SK-N-MC (cell line): ENCODE results near the gene KCND2.

Experiments used
- DNase-seq: peaks from one replicate; pipeline ENCODE4 v3.0.0-alpha.2; 2011; ENCODE audit warnings: low read depth, low spot score
- H3K27ac ChIP-seq: fragments of 200-600 bp; sonication (generic); 2 replicates; pipeline ENCODE4 v1.5.1; 2016; ENCODE audit warnings: mixed run types
- H3K36me3 ChIP-seq: fragments of 200-600 bp; sonication (generic); 2 replicates; pipeline ENCODE4 v1.6.1; 2017; ENCODE audit warnings: antibody characterized with exemption, low read length, mixed read lengths; ENCODE audit not compliant: insufficient read depth
- H3K4me3 ChIP-seq: fragments of 200-600 bp; sonication (generic); 2 replicates; pipeline ENCODE4 v1.5.1; 2016
- H3K9ac ChIP-seq: fragments of 200-600 bp; sonication (generic); 2 replicates; pipeline ENCODE4 v1.8.0; 2017; ENCODE audit warnings: mixed run types, mixed read lengths; ENCODE audit not compliant: insufficient read length
- H3K9me3 ChIP-seq: fragments of 200-600 bp; sonication (generic); 2 replicates; pipeline ENCODE4 v1.6.1; 2017; ENCODE audit warnings: low read depth, mild to moderate bottlenecking, antibody characterized with exemption, low read length, moderate library complexity, mixed read lengths
- EZH2 ChIP-seq: fragments of 200-600 bp; sonication (generic); IDR thresholded peaks from one replicate; pipeline ENCODE4 v1.6.1; 2017; ENCODE audit warnings: antibody characterized with exemption
- FOXP2 ChIP-seq: optimal IDR thresholded peaks from 2 replicates; pipeline ENCODE3; 2011; ENCODE audit warnings: mild to moderate bottlenecking, moderate library complexity; ENCODE audit not compliant: insufficient read depth; ENCODE audit errors: extremely low read length, control extremely low read depth
- POLR2AphosphoS5 ChIP-seq: IDR thresholded peaks from 2 replicates; pipeline ENCODE4 v1.6.1; 2012; ENCODE audit warnings: mild to moderate bottlenecking, low read depth, low read length, borderline replicate concordance

KCND2 gene

DNA sequence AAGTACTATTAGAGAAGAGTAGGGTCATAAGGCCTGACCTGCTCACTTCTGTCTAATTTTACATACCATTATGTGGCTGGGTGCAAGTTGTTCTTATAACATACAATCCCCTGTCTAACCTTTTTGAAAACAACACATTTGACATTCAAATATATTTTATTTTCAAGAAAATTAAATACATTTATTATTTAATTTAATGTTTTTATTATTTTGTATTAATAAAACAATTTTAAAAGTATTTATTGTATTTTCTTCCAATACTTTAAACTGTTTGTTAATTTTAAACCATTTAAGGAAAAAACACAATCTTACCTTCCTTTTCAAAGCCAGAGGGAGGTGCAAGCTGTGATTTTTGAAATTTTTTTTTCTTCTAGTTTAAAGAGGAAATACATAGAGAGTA is 232.8 kb downstream of the KCND2 start:
- Histone ChIP-seq H3K9me3 (no peaks in the 10 kb centered on the region), H3K9ac (no peak overlapping the region), H3K4me3 (no peak overlapping the region), H3K36me3 (no peaks in the 10 kb centered on the region), H3K27ac (no peak overlapping the region)
- TF ChIP-seq POLR2AphosphoS5 (no peak), FOXP2 (no peak)
- DNase-seq, result no peak

DNA sequence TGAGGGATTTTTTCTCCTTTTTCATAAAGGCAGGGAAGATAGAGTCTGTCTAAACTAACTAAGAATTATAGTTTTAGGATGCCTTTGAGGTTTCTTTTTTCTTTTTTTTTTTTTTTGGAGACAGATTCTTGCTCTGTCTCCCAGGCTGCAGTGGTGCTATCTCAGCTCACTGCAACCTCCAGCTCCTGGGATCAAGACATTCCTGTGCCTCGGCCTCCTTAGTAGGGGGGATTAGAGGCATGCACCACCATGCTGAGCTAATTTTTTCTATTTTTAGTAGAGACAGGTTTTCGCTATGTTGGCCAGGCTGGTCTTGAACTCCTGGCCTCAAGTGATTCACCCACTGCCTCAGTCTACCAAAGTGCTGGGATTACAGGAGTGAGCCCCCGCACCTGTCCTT is 239.7 kb downstream of the KCND2 start:
- Histone ChIP-seq H3K9me3 (no peaks in the 10 kb centered on the region), H3K36me3 (no peaks in the 10 kb centered on the region), H3K9ac (no peak overlapping the region), H3K27ac (no peak overlapping the region), H3K4me3 (no peak overlapping the region)
- TF ChIP-seq FOXP2 (no peak), EZH2 (no peak), POLR2AphosphoS5 (no peak)
- no peak for DNase-seq

DNA sequence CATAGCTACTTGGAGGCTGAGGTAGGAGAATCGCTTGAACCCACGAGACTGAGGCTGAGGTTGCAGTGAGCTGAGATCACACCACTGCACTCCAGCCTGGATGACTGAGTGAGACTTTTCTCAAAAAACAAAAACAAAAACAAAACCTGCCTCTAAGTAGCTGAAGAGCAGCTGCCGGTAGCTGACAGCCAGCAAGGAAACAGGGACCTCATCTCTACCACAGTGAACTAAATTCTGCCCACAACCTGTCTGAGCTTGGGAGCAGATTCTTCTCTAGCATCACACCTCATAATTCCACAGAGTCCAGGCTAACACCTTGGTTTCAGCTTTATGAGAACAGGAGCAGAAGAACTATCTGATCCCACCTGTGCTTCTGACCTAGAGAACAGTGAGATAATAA is 246.2 kb downstream of the KCND2 start:
- H3K9ac ChIP-seq, result no peak overlapping the region
- DNase-seq, result no peak
- H3K4me3 ChIP-seq, result no peak overlapping the region
- no peaks in the 10 kb centered on the region for H3K36me3 ChIP-seq
- no peak overlapping the region for H3K27ac ChIP-seq
- TF ChIP-seq EZH2 (no peak), POLR2AphosphoS5 (no peak), FOXP2 (no peak)
- H3K9me3 ChIP-seq, result no peaks in the 10 kb centered on the region

DNA sequence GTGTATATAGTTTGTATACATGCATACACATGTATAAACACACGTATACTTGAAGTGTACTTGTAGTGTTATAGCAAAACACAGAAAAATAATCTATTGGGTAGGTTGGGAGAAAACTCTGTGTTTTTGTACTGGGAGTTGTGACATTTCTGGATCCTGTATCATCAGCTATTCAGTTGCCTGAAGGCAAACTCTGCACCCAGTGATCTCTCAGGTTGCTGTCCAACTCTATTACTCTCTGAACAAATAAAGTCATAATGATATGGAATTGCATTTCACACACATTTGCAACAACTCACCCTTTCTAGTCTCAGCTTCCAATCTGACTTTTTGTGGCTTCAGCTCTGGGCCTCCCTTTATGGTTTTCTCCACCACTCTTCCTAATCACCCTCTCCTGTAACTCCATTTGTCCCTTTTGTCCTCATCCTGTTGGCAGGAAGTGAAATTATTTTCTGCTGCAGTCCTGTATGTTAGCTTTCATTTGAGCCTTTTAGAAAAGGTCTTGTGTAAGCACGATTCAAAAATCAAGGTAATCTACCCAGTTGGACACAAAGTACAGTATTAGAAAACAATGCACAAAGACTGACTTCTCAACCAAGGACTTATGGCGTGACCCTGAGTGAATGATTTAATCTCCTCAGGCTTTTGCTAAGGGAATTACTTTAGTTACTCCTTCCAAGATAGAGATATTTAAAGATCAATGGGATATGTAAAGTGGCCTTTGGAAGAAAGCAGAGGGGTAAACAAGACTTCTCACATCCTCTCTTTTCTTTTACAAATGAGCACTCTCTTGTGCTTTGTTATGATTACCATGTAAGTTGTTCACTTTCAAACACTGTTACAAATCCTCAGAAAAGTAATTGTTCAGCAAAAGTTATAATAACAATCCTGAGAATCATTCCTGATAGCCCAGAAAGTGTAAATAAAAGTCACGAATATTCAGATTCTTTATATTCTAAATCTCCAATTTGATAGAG is 249.1 kb downstream of the KCND2 start:
- no peak overlapping the region for H3K9ac ChIP-seq
- no peaks in the 10 kb centered on the region for H3K9me3 ChIP-seq
- no peak for DNase-seq
- H3K4me3 ChIP-seq, result no peak overlapping the region
- no peak overlapping the region for H3K27ac ChIP-seq
- no peak for TF ChIP-seq POLR2AphosphoS5
- no peak for TF ChIP-seq EZH2
- TF ChIP-seq FOXP2, result no peak
- H3K36me3 ChIP-seq, result no peaks in the 10 kb centered on the region

DNA sequence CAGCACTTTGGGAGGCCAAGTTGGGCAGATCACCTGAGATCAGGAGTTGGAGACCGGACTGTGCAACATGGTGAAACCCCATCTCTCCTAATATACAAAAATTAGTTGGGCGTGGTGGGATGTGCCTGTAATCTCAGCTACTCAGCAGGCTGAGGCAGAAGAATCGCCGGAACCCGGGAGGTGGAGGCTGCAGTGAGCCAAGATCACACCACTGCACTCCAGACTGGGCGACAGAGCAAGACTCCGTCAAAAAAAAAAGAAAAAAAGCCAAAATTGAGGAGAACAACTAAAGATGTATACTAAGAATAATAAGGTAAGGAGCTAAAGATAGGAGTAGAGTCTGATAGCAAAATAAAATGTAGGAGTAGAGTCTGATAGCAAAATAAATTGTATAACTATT is 251.0 kb downstream of the KCND2 start:
- Histone ChIP-seq H3K27ac (no peak overlapping the region), H3K9me3 (no peaks in the 10 kb centered on the region), H3K4me3 (no peak overlapping the region), H3K36me3 (no peaks in the 10 kb centered on the region), H3K9ac (no peak overlapping the region)
- TF ChIP-seq FOXP2 (no peak), EZH2 (no peak)
- no peak for DNase-seq

DNA sequence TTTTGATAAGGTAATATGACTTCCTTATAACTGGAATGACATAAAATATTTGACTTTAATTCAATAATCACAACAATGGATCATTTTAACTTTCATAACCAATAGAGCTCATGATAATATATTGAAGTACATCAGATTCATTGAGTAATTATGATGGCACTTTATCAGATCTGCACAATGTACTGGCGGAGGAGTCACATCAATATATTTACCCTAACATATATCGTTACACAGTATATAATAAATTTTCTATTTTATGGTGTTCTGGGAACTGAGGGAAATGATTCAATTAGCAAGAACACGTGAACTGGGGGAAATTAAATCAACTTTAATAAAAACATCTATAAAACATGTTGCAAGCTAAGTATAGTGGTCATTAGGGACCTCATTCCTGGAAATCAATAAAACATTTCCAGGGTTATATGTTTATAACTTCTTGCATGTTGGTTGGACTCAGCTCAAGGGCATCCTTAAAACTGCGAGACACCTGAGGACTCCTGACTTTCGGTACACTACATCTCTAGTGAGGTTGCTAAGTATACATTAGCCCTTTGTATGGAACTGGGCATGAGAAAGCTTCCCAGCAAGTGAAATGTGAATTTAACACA is 254.0 kb downstream of the KCND2 start:
- Histone ChIP-seq H3K9me3 (no peaks in the 10 kb centered on the region), H3K36me3 (no peaks in the 10 kb centered on the region), H3K27ac (no peak overlapping the region), H3K4me3 (no peak overlapping the region), H3K9ac (no peak overlapping the region)
- DNase-seq, result no peak
- TF ChIP-seq POLR2AphosphoS5 (no peak), FOXP2 (no peak), EZH2 (no peak)

DNA sequence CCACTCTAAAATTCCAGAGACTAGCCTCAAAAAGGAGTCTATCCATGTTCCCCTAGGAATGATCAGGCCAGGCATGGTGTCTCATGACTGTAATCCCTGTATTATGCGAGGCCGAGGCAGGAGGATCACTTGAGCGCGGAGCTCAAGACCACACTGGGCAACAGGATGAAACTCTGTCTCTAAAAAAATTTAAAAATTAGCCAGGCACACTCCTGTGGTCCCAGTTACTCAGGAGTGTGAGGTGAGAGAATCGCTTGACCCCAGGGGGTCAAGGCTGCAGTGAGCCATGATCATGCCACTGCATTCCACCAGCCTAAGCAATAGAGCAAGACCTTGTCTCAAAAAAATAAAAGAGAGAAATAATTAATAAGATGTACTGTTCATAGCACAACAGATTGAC is 256.8 kb downstream of the KCND2 start:
- H3K9ac ChIP-seq, result no peak overlapping the region
- H3K4me3 ChIP-seq, result no peak overlapping the region
- H3K27ac ChIP-seq, result no peak overlapping the region
- TF ChIP-seq FOXP2 (no peak), EZH2 (no peak), POLR2AphosphoS5 (no peak)
- H3K36me3 ChIP-seq, result no peaks in the 10 kb centered on the region
- H3K9me3 ChIP-seq, result no peaks in the 10 kb centered on the region
- no peak for DNase-seq

DNA sequence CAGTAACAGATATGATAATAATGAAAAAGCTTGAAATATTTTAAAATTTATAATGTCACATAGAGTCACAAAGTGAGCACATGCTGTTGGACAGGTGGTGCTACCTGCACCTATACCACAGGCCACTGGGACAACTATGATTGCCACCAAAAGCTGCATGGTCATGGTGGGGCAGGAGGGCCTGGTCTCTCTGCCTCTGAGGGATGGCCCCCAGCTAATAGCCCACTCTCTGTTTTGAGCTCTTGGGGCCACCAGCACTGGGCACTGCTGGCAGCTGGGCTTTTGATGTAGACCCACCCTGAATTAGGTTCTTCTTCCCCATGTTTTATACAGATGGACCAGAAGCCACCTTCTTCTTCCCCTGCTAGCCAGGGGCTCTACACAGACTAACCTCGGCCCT is 265.4 kb downstream of the KCND2 start:
- TF ChIP-seq EZH2 (no peak), POLR2AphosphoS5 (no peak), FOXP2 (no peak)
- H3K4me3 ChIP-seq, result no peak overlapping the region
- DNase-seq, result no peak
- H3K27ac ChIP-seq, result no peak overlapping the region
- no peaks in the 10 kb centered on the region for H3K9me3 ChIP-seq
- no peak overlapping the region for H3K9ac ChIP-seq
- no peaks in the 10 kb centered on the region for H3K36me3 ChIP-seq
